Eye (tissue), 1 donor: ENCODE measurements around the gene CDKN1C.
"Not testable (repeated sequence)": the region's sequence is repeated elsewhere in the genome, so short reads cannot be mapped to it uniquely, and the experiment has no call there.

Experiments
- DNase-seq: peaks from one replicate; pipeline ENCODE4 v3.0.0-alpha.2; 2015

Gene CDKN1C

DNA sequence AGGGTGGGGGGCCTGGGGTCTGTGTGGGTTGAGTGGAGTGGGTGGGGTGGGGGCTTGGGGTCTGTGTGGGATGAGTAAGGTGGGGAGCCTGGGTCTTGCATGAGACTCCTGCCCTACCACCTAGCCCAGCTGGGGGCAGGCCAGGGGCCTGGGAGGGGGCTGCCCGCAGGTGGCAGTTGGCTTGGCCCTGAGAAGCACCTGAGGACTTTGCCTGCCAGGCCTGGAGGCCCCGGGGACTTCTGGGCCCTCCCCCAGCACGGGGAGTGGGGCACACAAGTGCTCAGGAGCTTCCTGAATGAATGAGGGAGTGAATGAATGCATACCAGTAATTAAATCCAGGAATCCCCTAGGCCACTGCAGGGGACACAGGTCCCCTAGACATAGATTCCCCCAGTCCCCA lies 37.1 kb upstream of the CDKN1C start:
- no peak for DNase-seq

- no peak for DNase-seq
Observed at GRCh38 chr11:2921742-2922493, 36.3 kb upstream of the CDKN1C start.

DNA sequence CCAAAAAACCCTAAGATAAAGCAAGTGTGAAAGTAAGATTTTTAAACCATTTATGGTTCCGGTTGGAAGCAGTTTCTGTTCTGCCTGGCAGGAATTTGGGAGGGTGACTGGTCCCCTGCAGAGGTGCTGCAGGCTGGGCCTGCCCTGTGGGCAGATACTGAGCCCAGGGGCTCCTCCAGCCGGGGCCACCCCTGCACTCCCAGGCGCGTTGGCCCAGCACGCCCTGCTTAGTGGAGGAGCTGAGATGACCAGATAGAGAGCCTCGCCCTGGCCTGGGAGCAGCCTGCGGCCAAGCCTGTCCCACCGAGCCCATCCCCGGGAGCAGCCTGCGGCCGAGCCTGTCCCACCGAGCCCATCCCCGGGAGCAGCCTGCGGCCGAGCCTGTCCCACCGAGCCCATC lies 35.7 kb upstream of the CDKN1C start:
- no peak for DNase-seq

- no peak for DNase-seq
Observed at GRCh38 chr11:2920343-2920742, 34.8 kb upstream of the CDKN1C start.

DNA sequence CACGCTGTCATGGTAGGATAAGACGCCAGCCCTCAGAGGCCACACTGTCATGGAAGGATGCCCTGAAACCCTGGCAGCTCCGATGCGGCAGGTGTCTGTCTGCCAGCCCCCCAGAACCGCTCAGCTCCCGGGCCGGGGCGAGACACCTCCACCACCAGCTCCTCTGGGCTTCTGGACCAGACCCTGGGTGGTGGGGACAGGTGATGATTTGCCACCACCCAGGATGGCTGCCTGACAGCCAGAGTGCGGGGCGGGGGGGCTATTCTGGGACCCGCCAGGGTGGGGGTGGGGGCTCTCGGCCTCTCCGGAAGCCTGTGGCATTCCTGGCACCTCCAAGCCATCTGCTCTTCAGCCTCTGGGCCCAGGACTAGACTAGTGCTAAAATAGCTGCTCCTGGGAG lies 34.3 kb upstream of the CDKN1C start:
- DNase-seq, result no peak

DNA sequence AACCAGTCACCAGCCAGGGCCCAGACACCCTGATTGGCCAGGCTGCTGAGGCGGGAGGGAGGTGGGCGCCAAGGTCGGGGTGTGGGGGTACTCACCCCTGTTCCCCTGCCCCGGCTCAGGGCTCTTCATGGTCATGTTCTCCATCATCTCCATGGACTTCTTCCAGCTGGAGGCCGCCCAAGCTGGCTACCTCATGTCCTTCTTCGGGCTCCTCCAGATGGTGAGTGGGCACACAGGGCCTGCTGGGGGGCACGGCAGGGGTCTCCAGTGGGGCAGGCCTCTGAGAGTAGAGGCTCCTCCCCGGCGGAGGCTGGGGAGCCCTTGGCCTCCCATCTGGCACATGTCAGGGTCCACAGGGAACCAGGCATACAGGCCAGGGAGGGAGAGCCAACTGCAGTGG lies 33.6 kb upstream of the CDKN1C start:
- no peak for DNase-seq

- no peak for DNase-seq
Observed at GRCh38 chr11:2917842-2918490, 32.4 kb upstream of the CDKN1C start.

DNA sequence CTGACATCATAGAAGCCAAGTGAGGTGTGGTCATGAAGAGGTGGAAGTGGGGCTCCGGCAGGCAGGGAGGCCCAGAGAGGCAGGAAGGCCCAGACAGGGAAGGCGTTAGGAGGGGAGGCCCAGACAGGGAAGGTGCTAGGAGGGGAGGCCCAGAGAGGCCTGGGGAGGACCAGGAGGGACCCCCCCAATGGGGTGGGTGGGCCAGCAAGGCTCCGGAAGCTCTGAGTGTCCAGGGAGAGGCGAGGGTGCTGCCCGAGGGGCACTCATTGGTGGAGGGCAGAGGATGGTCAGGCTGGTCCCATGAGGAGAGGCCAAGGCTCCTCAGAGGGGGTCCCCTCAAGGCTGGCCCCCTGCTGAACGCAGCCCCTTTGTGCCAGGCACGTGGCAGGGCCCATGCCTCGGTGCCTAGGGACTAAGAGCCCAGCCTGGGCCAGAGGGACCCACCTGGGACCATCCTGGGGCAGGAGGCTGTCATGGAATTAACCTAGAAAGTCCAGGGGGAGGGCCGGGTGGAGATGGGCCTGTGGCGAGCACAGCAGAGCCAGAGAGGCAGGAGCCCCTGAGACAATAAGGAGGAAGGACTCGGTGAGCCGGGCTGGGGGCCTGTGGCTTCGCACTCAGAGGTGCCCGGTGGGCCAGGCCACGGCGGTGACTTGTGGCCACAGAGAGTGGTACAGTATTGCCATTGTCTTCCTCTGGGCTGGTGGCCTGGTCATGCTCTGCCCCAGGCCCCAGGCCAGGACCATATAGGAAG lies 31.5 kb upstream of the CDKN1C start:
- DNase-seq, result no peak

GRCh38 chr11:2916114-2916891 lies 30.7 kb upstream of the CDKN1C start:
- no peak for DNase-seq

DNA sequence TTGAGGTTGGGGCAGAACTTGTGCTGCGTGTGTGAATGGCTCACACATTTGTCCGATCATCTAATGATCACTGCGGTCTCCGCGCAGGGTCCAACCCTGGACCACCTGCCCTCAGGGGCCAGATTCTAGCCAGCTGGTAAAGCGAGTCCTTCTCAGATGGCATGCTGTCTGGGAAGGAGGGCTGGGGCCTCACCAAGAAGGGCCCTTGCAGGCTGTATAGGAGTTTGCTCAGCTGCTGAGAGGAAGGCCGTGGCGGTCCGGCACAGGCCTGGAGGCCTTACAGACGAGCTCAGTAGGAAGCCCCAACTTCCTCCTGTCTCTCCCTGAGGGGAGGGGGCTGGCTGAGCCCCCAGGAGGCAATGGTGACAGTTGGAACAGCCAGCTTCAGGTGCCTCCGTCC lies 29.9 kb upstream of the CDKN1C start:
- DNase-seq, result no peak

- no peak for DNase-seq
Observed at GRCh38 chr11:2914455-2915195, 29.1 kb upstream of the CDKN1C start.

- DNase-seq, result no peak
Observed at GRCh38 chr11:2913776-2914175, 28.2 kb upstream of the CDKN1C start.

DNA sequence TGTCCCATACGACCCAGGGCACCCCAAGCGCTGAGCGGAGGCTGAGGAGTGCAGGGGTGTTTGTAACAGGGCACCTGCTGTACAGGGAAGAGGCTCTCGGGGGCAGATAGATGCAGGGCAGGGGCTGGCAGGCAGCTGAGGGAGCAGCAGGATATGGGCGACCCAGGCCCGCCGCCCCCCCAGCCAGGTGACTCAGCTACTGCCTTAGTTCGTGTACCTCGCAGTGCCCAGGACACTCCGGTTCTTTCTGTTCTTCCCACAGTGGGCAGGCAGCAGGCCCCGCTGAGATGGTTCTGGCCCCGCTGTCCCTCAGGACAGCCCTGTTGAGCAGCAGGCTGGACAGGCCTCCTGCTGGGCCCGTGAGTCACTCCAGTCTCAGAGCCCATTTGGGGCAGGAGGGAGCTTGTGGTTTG lies 27.4 kb upstream of the CDKN1C start:
- DNase-seq, result no peak

- DNase-seq, result no peak
Observed at GRCh38 chr11:2912498-2912897, 26.9 kb upstream of the CDKN1C start.

DNA sequence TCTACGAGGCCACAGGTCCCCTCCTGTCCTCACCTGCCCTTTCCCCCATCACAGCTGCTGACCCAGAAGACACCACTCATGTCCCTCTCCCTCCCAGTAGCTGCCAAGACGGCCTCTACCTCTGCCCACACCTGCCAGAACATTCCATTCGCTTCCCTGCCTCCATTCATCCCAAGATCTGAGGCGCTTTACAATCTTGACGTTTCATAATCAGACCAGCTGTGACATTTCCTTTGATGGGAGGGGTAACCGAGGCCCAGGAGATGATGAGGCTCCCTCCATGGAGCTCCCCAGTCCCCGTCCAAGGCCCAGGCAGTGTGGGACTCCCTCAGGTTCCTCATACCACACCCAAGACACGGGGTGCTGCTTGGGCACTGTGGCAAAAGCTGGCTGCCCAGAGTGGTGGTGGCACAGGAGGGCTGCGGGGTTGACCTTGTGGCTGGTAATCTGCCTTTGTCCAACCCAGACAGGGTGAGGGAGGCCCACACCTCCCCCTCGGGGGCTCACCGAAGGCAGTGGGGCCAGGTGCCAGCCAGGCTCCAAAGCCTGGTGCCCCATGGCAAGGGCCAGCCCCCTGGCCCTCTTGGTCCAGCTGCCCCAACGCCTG lies 26.3 kb upstream of the CDKN1C start:
- DNase-seq, result peak; percentile 38

DNA sequence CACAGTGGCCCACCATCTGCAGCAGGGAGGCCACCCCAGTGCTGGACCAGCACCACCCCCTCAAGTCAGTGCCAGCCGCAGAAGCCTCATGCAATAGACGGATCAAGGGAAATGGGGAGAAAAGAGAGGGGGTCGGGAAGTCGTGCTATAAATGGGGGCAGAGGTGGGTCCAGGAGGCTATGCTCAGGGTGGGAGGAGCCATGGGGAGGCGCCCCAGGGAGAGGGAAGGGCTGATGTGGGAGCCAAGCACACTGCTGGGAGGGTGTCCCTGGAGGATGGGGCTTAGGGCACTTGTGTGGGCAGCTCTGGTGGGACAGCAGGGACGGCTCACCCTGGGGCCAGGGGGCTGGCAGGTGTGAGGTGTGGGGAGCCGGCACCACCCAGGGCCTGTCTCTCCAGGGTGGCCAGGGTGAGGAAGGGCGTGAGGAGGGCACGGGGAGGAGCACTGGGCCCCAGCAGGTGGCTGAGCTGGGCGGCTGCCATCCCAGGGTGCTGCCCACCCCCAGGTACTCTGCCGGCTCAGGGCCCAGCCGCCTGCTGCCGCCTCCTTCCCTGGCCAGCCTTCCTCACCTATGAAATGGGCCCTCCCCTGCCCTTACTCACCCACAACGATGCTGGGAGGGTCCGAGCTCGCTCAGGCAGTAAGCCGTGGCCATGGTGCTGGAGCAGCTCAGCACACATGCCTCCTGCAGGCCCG lies 25.7 kb upstream of the CDKN1C start:
- DNase-seq, result no peak

GRCh38 chr11:2910401-2910955 lies 24.9 kb upstream of the CDKN1C start:
- DNase-seq, result no peak

DNA sequence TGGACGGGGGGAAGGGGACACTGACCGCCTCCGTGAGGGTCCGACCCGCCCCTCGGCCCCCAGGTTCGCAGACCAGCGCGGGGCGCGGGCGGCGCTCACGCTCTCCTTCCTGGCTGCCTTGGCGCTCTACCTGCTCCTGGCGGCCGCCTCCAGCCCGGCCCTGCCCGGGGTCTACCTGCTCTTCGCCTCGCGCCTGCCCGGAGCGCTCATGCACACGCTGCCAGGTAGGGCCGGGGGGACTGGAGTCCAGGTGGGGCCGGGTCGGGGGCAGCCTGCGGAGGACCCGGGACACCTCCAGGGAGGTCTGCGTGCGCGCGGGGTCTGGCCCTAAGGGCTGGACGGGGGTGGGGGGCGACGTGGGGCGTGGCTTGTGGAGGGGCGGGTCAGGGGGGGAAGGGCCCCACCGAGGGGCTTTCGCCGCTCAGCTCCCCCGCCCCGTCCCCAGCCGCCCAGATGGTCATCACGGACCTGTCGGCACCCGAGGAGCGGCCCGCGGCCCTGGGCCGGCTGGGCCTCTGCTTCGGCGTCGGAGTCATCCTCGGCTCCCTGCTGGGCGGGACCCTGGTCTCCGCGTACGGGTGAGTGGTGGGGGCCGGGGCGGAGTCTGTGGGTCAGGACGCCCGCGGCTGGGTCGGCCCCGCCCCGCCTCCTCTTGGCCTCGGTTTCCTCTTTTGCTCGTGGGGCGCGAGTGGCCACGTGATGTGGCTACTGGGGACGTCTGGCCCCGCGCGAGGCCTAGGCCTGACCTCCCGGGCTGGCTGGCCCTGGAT lies 23.7 kb upstream of the CDKN1C start:
- no peak for DNase-seq

DNA sequence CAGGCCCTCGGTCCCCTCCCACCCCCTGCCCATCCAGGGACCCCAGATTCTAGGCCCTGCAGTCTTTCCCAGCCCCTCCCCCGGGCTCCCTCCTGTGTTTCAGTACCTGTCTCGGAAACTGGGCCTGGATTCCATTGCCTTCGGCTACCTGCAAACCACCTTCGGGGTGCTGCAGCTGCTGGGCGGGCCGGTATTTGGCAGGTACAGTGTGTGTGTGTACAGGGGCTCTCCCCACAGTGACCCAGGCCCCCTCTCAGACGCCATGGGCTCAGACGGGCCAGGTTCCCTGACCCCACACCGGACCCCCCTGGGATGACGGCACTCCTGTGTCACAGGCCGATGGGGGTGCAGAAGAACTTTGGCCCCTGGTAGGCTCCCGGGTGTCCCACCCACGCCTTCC lies 22.6 kb upstream of the CDKN1C start:
- DNase-seq, result no peak

- not testable (repeated sequence) for DNase-seq
Observed at GRCh38 chr11:2905299-2905698, 19.7 kb upstream of the CDKN1C start.
